Hindlimb muscle (tissue), 1 donor: ENCODE results near the gene FEM1C. TPM values are rescaled to one million over a fixed set of nuclear protein-coding genes. Genes with fewer than 3 reads are reported as not detected.

Experiments used
- DNase-seq: peaks from one replicate; pipeline ENCODE4 v3.0.0-alpha.2; 2013
- polyA plus RNA-seq: library from polyadenylated mRNA; unstranded; fragments of 120-200 nt; gene quantifications from one replicate; pipeline ENCODE4 v1.2.1, GENCODE V29; 2013; ENCODE audit not compliant: insufficient read length

The FEM1C gene, protein sequence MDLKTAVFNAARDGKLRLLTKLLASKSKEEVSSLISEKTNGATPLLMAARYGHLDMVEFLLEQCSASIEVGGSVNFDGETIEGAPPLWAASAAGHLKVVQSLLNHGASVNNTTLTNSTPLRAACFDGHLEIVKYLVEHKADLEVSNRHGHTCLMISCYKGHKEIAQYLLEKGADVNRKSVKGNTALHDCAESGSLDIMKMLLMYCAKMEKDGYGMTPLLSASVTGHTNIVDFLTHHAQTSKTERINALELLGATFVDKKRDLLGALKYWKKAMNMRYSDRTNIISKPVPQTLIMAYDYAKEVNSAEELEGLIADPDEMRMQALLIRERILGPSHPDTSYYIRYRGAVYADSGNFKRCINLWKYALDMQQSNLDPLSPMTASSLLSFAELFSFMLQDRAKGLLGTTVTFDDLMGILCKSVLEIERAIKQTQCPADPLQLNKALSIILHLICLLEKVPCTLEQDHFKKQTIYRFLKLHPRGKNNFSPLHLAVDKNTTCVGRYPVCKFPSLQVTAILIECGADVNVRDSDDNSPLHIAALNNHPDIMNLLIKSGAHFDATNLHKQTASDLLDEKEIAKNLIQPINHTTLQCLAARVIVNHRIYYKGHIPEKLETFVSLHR
- polyA plus RNA-seq, result 23.0 TPM

DNA sequence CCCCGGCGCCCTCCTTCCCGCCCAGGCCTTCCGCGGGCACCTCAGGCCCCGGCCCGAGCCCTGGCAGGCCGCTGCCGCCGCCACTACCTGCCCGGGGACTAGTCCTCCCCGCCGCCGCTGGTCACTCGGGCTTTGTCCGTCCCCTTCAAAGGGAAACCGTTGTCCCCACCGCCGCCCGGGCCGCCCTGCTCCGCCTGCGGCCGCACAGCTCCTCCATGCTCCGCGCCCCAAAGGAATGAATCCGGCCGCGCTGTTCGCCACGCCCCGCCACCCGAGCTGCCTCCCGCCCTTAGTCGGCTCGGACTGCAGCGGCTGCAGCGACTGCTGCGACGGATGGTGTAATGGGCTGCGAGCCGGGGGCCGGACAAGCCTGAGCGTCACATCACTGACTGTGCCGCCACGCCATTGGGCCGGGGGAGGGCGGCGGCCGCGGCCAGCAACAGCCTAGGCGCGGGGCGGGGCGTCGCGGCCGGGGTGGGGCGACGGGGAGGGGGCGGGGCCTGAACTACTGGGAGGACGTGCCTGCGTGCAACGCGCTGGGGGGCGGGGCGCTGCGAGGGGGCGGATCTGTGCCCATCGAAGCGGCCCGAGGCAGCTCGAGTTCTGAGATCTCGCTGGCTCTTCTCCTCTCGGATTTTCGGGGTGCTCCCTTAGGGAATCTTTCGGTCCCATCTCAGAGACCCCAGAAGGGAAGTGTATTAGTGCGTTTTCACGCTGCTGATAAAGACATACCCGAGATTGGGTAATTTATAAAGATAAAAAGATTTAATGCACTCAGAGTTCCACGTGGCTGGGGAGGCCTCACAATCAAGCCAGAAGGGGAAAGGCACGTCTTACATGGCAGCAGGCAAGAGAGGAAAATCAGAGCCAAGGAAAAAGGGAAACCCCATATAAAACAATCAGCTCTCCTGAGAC is at the start of gene FEM1C:
Gene FEM1C, minus strand, starts transcription at position 340 of the 915 bp plus-strand sequence. CDS start 1,282 bp downstream, outside the sequence.
- DNase-seq, result peak; percentile 97

DNA sequence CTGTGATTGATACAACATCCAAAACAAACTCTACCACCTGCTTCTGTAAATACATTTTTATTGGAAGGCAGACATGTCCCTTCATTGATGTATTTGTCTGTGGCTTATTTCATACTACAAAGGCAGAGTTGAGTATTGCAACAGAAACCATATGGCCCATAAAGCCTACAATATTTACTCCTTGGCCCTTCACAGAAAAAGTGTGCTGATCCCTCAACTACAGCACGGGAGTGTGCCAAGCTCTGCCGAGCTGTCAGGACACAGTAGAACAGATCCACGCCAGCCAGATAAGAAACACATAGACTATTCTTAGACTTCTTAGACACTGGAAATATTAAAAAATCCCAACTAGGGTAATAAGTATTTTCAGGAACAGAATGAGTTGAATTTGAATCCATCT is 44.5 kb upstream of the FEM1C start:
- DNase-seq, result no peak

DNA sequence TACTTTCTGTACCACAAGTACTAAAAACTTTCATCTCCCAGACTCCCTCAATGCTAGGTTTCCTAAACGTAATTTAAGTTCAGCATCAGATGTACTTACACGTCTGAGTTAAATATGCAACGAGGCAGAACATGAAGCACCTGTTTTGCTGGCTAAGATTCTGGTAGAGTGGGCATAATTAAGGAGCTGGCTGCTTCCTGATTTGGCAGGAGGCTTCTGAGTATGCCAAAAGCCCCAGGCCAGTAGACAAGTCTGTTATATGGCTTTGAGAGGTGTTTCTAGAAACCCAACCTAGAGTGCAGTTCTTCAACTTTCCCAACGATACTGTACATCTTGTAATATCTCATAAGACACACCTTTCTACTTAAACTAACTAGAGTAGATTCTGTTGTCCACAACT is 44.1 kb upstream of the FEM1C start:
- no peak for DNase-seq

DNA sequence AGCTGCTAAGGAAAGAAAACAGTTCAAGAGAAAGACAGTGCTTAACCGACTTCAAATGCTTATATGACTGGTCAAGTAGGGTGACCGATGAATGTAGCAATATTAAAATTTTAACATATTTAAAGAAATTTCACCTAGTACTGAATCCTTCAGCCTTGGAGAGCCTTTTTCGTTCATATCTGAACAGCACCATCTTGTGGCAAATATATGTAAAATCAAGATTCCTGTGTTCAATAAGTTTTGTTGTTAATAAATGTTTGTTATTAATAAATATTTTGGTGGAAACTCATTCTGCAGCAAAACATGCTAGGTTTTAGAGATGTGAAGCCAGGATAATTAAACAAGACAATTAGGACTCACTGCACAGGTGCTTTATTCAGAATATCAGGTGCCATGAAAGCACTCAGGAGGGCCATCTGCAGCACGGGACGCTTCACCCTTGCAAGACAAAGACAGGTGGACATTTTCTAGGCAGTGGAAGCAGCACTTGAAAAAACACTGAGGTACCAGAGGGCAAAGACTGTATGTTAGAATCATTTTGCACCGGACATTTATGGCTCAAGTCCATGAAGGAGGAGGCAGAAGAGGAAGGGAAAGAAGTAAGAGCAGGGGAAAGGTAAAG is 42.1 kb upstream of the FEM1C start:
- no peak for DNase-seq

DNA sequence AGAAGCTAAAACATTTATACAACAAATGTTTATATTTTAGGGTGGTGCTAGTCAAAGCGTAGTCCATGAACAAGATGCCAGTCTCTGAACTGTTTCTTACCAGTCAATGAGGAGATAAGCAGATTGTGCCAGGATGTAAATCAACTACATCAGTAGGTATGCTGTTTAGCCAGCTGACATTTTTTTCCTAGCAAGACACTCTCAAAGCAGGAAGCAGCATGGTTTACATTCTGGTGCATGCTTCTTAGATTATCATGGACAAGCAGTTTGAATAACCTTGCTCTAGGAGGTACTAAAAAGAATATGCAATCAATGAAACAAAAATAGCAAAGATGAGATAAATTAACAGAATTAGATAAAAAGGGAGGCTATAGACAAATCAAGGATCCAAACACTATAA is 40.7 kb upstream of the FEM1C start:
- DNase-seq, result no peak

DNA sequence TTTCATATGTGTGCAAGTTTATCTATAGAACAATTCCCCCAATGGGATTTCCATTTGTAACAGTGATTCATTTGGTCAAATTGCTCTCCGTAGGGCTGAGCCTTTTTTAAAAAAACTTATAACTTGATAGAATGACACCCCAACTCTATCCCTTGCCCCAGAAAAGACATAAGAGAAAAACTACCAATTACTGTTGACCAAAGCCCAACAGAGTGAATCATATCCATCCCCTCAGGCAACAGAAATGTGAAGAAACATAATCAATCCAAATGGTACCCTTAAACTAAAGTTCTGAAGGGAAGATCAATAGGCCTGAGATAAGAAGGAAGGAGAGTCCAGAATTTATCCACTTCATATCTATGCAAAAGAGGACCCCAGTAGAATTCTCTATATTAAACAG is 39.9 kb upstream of the FEM1C start:
- no peak for DNase-seq

DNA sequence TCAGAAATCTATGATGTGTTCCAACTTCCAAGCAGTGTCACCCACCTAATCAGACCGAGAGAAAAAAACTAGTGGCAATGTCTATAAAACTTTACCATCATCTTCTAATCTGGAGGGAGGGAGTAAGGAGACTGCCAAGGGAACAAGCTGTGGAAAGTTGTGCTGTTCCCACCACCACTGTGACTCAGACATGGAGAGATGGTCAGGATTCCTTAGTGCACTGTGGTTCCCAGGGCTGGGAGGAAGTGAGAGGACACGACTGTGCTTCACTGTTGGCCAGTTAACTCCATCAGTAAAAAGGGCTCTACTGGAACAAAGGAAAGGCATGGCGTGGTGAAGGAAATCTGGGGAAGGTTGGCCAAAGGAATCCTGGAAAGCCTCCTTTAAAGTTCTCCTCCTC is 38.9 kb upstream of the FEM1C start:
- no peak for DNase-seq

DNA sequence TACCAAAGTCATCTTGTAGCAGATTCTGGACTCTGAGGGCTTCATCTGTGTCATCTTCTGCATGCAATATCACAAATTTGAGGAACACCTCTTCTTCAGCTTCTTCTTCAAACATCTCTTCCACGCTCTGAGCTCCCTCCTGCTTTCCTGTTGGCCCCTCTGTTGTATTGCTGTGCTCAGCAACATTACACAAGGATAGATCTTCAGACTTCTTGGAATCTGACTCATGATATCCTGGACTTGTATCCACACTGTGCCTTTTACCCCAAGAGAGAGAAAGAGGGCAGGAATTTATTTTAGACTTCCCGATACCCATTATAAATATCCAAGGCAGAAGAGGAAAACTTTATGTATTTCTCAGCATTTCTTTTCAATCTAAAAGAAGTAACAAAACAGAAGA is 36.4 kb upstream of the FEM1C start:
- DNase-seq, result no peak

DNA sequence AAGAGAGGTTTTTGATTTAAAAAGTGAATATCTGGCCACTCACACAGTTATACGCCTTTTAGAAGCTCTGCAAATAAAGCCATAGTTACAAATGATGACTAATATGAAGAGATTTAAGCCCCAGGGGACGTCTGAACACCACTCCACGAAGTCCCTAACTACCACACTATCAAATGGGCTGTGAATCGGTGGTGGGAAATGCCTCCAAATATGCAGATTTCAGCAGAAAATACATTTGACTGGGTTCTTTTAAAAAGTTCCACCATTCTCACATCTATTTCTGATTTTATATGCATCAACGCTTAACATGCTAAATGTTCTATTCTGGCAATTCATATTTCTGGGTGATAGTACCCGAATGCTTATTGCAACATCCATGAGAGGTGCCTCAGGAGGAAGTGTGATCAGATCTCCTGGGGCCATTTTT is 35.2 kb upstream of the FEM1C start:
- no peak for DNase-seq

DNA sequence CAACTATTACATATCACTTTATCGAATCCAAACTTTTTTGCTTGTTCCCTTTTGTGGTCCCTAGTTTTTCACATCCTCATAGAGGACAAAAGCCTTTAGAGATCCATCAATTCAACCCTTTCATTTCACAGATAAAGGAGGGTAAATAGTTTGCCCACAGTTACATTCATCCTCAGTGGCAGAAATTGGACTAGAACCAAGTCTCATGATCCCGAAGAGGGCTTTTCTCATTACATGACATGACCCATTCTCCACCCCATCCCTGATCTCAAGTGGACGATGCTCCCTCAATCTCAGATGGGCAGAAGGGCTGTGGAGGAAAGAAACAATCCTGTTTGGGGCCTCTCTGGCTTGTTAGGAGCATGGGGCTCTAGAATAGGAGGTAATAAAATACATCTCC is 34.6 kb upstream of the FEM1C start:
- no peak for DNase-seq

DNA sequence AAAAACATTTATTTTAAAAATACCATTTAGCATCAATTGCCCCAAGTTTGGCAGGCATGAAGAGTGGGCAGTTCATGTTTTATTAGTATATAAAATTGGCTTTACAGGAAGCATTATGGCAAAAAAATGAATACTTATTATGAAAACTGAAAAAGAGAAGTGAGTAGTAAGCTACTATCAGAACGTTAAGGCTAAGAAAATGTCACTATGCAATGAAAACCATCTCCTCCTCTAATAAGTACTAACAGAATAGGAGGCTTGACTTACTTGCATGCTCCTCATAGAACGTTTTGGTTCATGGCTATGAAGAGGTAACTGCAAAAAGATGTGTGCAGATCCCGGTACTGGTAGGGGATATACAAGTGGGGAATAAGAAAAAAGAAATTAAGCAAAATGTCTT is 34.1 kb upstream of the FEM1C start:
- DNase-seq, result no peak

DNA sequence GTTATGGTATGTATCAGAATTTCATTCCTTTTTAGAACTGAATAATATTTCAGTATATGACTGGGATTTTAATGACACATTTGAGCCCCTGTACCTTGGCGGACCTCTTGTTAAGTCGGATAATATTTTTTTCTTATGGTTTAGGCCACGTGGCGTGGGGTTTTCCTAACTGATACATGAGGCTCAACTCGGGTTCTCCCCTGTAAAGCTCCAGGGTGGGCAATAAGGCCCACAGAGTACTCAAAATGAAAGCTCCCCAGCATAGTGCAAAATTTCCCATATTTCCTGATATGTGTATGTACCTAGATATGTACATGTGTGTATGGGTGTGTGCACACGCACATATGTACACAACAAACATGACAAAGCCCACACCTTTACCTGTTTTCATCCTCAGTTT is 33.2 kb upstream of the FEM1C start:
- no peak for DNase-seq

DNA sequence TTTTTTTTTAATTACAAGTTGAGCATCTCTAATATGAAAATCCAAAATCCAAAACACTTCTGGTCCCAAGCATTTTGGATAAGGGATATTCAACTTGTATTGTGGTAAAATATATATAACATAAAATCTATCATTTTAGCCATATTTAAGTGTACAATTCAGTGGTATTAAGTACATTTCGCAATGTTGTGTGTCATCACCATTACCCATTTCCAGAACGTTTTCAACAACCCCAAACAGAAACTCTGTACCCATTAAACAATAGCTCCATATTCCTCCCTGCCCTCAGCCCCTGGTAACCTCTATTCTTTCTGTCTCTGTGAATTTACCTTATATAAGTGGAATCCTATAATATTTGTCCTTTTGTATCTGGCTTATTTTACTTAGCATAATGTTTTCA is 32.8 kb upstream of the FEM1C start:
- DNase-seq, result no peak

DNA sequence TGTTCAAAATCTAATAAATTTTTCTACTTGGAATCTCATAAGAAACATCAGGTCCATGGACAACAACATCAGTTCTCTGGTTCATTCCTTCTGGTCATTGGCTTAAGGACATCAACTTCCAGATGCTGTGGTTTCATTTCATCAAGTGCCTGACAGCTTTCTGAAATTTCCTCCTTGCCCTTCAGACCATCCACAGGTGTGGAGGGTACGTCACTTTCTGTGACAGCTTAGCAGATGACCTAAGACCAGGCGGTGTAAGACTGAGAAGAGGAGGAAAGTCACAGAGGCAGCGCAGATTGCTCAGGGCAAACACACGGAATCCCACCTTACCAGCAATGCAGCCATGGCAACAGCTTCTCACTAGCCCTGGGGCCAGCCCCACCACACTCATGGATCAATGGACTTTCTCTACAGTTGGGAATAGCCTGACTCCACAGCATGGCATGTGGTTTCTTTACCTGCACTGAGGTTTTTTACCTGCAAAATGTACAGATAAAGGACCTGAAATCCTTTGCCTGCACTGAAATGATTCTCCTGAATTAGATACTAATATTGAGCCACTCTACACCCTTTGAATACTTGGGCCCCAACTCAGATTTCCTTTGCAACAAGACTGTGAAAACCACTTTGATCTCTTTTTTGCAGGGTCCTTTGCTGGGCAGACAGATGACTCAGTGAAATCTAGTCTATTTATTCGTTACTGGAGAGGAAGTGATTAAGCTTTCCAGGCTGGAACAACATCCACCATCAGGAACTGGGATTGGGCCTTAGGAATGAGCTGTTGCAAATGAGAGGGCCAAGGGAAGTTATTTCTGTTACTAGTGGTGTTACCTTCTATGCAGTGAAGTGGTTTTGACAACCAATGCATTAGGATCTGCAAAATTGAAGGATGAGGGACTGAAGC is 30.8 kb upstream of the FEM1C start:
- no peak for DNase-seq

DNA sequence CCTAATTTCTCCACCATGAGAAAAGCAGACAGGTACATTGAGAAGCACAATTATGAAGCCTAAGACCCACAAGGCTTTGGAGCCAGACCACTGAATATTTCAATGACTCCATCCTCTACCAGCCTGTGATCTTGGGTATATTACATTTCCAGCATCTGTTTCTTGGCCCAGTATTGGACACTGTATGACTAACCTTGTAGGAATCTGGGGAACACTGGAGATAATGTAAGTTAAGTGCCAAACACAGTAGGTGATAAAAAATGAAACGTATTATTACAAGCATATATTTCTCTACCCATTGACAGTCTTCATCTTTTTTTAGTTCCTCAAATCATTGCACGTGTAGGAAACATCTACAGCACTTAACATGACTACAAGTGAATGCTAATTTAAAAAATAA is 28.6 kb upstream of the FEM1C start:
- DNase-seq, result no peak

DNA sequence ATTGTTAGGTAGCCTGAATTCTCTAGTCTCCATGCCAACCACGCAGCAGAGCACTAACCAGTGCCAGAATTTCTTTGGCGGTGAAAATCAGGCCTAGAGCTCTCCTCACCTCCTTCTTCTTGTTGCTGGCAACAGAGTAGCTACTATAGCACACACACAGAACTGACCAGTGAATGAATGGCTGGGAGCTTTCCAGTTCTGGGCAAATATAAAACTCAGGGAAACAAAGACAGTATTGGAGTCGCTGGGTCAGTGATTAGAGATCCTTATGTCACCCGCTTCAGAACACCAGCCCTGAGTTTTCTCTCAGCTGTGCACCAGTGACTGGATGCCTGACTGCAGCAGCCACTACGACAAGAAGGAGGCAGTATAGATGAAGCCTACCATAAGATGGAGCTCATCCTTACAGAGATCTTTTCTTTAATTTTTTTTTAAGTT is 26.9 kb upstream of the FEM1C start:
- peak; percentile 9 for DNase-seq

DNA sequence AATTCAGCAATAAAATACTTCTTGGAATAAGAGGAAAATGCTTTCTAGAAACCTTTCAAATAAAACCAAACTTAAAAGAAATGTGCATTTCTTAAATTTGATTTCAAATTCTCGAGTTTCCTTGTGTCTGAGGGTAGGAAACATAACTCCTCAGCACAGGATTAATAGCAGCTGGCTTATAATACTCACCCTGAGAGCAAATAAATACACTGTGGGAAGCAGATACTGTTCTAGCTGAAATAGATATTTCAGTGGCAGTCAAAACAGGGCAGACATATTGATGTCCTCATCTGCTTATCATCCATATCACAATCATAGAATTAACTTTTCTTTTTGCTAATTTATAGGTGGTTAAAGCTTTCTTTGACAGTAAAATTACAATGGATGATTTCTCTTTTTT is 24.1 kb upstream of the FEM1C start:
- DNase-seq, result no peak

DNA sequence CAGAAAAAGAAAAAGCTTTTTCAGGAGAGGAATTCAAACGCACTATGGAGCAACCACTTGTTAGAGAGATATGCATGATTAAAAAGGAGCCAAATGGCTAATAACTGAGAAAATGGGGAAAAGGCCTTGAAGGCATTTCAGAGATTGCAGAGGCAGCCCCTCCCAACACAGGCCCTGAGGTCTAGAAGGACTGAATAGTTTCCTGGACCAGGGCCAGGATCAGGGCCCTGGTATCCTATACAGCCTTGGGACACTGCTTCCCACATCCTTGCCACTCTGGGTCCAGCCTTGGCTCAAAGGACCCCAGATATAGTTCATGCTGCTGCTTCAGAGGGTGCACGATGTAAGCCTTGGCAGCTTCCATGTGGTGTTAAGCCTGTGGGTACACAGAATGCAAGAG is 20.7 kb upstream of the FEM1C start:
- DNase-seq, result no peak

DNA sequence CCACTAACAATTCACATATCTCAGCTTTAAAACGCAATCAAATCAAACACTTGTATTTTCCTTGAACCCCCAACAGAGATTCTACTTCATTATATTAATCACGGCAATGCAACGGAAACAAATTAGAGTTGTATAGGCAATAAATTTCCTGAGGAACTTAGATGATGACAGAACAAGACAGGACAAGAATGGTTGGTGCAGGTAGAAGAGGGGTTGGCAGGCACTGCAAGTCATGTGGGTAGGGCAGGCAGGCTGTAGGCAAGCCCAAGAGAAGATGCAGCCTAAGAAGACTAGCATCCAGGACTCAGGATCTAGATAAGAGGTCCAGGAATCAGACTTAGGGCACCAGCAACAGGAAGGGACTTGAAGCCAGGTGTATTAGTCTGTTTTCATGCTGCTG is 16.6 kb upstream of the FEM1C start:
- no peak for DNase-seq

DNA sequence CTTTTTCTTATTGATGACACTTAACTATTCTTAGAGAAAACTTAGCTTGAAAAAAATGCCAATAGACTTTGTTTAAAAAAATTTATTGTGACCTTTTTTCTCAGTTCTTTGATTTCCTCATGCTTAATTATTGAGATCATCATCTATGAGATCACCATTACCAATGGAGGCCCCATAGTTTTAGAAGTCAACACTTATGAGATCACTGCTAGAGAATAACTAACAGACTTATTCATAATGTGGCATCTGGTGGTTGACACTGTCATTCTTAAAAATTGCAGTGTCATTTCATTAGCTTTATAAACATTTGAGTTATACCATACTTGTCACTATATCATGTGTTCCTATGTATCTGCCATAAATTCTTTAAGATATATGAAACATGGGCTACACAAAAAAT is 14.9 kb upstream of the FEM1C start:
- no peak for DNase-seq

DNA sequence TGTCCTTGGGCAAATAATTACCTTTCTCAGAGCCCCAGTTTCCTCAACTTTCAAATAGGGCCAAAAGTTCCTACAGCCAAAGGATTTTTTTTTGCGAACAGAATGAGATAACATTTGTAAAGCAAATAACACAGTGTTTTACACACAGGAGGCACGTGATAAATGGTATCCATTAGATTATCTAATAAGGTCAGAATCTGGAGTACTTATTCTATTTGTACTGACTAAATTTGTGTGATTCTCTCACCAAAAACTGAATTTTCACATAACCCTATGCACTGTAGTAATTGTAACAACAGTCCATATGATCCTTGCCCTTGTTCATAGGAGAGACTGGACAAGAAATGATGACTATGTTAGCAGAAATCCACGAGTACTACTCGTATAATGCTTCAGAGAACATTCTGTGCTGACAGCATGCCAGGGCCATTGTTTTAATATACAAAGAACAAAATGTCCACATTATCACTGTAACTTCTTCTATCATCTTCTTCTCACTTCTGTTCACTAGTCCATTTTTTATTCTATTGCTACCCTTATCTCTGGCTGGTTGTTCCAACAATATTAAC is 13.9 kb upstream of the FEM1C start:
- no peak for DNase-seq
